HFF-Myc (cell line): ENCODE data around the gene EIF4G3.
"Not testable (repeated sequence)": the region's sequence is repeated elsewhere in the genome, so short reads cannot be mapped to it uniquely, and the experiment has no call there.

Source experiments
- DNase-seq: peaks from one replicate; pipeline ENCODE4 v3.0.0-alpha.2; 2011; ENCODE audit warnings: low read depth; ENCODE audit errors: extremely low read depth
- H3K4me3 ChIP-seq: replicated peaks from 2 replicates; pipeline ENCODE4 v1.5.1; 2011; ENCODE audit warnings: low read depth, mild to moderate bottlenecking, control low read depth, low read length
- TF ChIP-seq, protein P1 (sequence below): IDR thresholded peaks from 2 replicates; pipeline ENCODE4 v1.5.1; 2012; ENCODE audit warnings: mild to moderate bottlenecking, low read depth, low read length, control low read depth; ENCODE audit errors: missing control alignments

Gene EIF4G3

DNA sequence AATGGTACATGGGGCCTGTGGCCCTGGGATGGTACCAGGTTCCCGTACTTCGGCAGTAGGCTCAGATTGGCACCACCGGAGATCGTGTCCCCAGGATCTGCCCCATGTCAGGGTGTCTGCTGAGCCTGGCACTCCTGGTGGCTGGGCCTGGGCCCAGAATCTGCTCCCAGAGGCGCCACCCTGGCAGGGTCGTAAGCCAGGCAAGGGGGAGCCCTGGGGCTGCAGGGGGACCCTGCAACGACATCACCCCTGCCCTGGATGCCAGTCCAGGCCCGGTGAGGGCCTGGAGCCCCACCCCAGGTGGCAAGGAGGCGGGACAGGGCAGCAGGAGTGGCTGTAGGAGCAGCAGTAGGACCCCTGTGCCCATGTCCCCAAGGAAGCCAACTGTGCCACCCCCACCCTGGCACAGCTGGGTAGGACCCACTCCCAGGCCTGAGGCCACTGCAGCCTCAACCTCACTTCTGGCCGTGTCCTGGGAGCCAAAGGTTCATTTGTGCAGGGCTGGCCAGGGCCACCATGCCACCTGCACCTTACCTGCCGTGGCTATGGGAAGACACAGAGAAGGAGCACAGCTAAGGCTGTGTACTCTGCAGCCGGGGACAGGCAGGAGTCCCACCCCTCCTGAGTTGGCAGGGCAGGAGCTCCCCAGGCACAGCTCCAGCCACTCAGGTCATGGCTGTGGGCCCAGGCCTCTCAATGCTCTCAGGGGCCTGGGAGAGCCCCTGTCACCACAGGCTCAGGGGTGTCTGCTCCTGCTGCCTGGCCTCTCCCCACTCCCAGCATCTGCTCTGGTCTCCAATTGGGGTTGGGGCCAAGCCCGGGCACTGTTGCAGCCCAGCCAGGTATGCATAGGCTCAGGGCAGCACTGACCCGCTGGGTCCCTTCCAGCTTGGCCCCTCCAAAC, 141.7 kb downstream of the EIF4G3 start:
- DNase-seq, result no peak
- H3K4me3 ChIP-seq, result no peak overlapping the region
- TF ChIP-seq, protein P1, sequence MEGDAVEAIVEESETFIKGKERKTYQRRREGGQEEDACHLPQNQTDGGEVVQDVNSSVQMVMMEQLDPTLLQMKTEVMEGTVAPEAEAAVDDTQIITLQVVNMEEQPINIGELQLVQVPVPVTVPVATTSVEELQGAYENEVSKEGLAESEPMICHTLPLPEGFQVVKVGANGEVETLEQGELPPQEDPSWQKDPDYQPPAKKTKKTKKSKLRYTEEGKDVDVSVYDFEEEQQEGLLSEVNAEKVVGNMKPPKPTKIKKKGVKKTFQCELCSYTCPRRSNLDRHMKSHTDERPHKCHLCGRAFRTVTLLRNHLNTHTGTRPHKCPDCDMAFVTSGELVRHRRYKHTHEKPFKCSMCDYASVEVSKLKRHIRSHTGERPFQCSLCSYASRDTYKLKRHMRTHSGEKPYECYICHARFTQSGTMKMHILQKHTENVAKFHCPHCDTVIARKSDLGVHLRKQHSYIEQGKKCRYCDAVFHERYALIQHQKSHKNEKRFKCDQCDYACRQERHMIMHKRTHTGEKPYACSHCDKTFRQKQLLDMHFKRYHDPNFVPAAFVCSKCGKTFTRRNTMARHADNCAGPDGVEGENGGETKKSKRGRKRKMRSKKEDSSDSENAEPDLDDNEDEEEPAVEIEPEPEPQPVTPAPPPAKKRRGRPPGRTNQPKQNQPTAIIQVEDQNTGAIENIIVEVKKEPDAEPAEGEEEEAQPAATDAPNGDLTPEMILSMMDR, result no peak

DNA sequence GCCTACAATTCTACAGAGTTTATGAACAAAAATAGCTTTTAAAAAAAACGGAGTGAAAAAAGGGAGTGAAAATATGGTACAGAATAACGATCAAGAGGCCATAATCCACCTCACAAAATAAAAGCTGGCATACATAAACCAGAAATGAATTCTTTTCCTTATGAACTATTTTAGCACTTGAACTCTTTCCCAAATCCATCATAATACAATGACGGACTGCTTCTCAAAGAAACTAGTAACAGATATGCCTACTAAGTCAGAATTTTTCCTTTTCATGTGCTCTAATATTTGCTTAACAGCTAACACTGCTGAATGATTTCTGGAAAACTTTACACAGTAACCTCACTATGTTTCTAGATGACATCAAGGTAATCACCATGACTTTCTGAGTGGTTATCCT, 144.0 kb downstream of the EIF4G3 start:
- H3K4me3 ChIP-seq, result no peak overlapping the region
- DNase-seq, result no peak
- TF ChIP-seq, protein P1, result no peak

DNA sequence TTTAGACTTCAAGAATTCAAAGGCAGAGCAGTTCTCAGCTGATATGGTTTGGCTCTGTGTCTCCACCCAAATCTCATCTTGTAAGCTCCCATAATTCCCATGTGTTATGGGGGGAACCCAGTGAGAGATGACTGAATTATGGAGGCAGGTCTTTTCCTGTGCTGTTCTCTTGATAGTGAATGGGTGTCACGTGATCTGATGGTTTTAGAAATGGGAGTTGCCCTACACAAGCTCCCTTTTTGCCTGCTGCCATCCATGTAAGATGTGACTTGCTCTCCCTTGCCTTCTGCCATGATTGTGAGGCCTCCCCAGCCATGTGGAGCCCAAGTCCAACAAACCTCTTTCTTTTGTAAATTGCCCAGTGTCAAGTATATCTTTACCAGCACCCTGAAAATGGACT, 146.5 kb downstream of the EIF4G3 start:
- TF ChIP-seq, protein P1, result no peak
- no peak overlapping the region for H3K4me3 ChIP-seq
- no peak for DNase-seq

DNA sequence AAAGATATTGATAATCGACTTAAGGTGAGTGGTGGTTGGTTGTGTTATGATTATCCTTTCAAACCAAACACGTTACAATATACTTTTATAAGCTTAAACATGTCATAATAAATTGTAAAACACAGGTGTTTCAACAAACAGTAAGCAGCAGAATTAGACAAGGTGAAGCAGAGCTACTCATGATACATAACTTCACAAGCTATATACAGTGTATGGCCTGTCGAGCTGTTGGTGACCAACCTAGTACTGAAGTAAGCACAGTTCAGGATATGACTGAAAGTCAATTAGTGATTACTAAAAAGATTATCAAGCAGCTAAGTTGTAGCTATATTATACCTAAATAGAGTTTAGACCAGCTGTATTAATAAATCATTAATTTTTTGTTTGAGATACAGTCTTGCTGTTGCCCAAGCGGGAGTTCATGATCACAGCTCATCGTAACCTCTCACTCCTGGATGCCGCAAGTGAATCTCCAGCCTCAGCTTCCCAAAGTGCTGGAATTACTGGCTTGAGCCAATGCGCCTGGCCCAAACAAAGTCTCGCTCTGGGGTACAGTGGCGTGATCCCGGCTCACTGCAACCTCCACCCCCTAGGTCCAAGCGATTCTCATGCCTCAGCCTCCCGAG, 148.1 kb downstream of the EIF4G3 start:
- no peak overlapping the region for H3K4me3 ChIP-seq
- no peak for DNase-seq
- TF ChIP-seq, protein P1, result no peak

DNA sequence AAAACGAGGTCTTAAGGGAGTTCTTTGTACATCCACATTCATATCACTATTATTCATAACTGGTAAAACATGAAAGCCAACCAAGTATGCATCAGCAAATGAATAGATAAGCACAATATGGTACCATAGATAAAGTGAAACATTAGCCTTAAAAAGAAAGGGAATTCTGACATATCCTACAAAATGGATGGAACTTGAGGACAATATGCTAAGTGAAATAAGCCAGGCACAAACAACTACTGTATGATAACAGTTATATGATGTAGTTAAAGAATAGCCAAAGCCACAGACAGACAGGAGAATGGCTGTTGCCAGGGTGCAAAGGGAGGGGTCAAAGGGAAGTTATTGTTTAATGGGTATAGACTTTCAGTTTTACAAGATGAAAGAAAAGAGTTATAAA, 148.9 kb downstream of the EIF4G3 start:
- TF ChIP-seq, protein P1, result no peak
- DNase-seq, result no peak
- H3K4me3 ChIP-seq, result no peak overlapping the region

DNA sequence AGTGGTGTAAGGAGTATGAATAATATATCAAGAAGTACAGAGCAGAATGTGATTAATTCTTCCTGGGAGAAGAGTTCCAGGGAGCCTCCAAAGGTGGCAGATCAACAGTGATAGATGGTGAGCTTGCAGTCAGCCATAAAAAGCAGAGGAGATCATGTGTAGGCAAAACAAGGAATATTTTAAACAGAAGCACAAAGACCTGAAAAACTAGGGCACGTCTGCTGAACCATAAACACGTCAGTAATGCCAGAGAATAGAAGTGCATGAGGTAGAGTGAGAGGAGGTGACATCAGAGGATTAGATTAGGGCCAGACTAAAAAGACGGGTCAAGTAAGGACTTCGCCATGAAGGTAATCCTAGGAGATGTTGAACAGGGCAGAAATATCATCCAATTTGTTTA, 151.8 kb downstream of the EIF4G3 start:
- H3K4me3 ChIP-seq, result no peak overlapping the region
- no peak for DNase-seq
- TF ChIP-seq, protein P1, result no peak

DNA sequence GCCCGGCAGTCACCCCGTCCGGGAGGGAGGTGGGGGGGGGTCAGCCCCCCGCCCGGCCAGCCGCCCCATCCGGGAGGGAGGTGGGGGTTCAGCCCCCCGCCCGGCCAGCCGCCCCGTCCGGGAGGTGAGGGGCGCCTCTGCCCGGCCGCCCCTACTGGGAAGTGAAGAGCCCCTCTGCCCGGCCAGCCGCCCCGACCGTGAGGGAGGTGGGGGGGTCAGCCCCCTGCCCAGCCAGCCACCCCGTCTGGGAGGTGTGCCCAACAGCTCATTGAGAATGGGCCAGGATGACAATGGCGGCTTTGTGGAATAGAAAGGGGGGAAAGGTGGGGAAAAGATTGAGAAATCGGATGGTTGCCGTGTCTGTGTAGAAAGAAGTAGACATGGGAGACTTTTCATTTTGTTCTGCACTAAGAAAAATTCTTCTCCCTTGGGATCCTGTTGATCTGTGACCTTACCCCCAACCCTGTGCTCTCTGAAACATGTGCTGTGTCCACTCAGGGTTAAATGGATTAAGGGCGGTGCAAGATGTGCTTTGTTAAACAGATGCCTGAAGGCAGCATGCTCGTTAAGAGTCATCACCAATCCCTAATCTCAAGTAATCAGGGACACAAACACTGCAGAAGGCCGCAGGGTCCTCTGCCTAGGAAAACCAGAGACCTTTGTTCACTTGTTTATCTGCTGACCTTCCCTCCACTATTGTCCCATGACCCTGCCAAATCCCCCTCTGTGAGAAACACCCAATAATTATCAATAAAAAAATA, 152.4 kb downstream of the EIF4G3 start:
- not testable (repeated sequence) for H3K4me3 ChIP-seq, DNase-seq
